T follicular helper cell (primary cell): ENCODE measurements around the gene RPS3.

Experiments used
- DNase-seq: peaks from one replicate; pipeline ENCODE4 v3.0.0-alpha.2; 2020; ENCODE audit warnings: low read depth

Gene RPS3

GRCh38 chr11:75434886-75435570 lies 35.7 kb downstream of the RPS3 start:
- DNase-seq = no peak

DNA sequence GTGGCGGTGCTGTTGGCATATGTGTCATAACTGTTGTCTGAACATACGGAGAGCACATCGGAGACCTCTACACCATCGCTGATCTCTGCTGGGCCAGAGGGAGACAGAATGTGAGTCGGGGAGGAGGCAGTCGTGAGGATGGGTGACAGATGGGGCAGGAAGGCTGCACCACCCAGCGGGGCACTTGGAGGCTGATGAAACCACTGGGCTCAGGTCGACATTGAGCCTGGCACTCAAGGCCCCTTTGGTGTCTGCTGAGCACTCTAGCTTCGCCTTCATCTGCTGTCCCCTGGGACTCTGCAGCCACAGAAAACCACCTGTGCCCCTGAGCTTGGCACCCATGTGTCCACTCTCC lies 36.2 kb downstream of the RPS3 start:
- no peak for DNase-seq

DNA sequence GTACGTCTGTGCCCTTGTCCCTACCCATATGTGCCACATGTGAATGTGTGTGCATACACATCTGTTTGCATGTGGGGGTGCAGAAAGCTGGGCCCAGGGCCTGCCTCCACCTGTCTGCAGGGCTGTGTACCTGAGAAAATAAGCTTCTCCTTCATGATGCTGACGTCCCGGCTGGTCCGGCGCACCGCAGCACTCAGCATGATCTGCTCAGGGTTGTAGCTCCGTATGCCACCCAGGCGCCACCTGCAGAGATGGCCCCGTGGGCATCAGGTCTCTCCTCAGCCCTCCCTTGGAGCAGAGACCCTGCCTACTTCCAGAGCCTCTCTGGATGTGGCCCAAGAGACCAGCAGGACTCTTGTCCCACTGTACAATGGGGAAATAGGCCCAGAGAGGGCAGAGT lies 37.5 kb downstream of the RPS3 start:
- DNase-seq = no peak

GRCh38 chr11:75437966-75438659 lies 38.8 kb downstream of the RPS3 start:
- no peak for DNase-seq

- DNase-seq = no peak
Measured at GRCh38 chr11:75439026-75439425, 39.7 kb downstream of the RPS3 start.

GRCh38 chr11:75439495-75440120 lies 40.3 kb downstream of the RPS3 start:
- DNase-seq = no peak

- no peak for DNase-seq
Measured at GRCh38 chr11:75440960-75441803, 41.9 kb downstream of the RPS3 start.

- no peak for DNase-seq
Measured at GRCh38 chr11:75441804-75442132, 42.5 kb downstream of the RPS3 start.

DNA sequence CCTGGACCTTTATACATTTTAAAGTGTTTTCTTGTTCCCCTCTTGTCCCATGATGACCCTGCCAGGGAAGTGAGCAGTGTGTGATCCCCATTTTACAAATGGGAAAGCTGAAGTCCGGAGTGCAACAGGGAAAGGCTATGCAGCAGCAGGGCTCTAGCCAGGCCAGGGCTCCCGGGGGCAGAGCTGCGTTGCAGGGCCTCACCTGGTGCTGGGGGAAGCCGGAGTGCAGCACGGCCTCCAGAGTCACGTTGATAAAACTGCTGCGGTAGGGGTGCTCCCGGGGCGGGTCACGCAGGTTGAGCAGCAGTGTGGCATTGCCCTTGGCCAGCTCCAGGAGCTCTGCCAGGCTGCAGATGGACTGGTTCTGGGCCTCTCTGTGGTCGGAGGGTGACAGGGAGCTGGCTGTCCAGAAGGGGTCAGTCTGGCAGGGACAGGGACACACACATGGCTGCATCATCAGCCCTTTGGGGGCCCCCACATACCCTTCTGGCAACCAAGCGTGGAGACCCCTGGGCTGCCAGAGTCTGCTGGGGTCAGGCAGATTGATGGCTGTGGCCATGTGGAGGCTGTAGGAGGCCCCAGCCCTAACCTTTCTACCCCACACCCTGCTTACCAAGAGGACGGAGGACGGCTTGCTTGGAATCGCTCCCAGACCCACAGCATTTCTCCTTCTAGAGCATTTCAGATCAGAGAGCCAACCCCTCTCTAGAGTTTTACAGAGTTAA lies 43.0 kb downstream of the RPS3 start:
- no peak for DNase-seq

- DNase-seq = no peak
Measured at GRCh38 chr11:75443043-75443442, 43.7 kb downstream of the RPS3 start.

- DNase-seq = peak; percentile 54
Measured at GRCh38 chr11:75445315-75445953, 46.1 kb downstream of the RPS3 start.

- DNase-seq = no peak
Measured at GRCh38 chr11:75447415-75447814, 48.1 kb downstream of the RPS3 start.

- DNase-seq = no peak
Measured at GRCh38 chr11:75449271-75449670, 50.0 kb downstream of the RPS3 start.

DNA sequence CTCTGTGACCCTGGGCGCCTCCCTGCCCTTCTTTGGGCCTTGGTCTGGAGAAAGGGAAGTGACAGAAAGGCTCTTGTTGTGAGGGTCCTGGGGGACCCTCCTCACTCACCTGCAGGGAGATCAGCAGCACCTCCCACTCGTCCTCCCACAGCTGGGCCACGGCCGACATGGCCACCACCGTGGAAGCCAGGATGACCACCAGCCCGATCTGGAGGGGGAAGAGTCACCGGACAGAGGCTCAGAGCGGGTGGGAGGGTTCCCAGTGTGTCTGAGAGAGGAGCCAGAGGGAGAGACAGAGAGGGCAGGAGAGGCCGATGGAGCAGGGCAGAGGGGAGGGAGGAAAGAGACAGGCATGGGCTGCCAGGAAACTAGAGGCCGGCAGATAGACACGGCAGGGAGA lies 50.5 kb downstream of the RPS3 start:
- DNase-seq = no peak

DNA sequence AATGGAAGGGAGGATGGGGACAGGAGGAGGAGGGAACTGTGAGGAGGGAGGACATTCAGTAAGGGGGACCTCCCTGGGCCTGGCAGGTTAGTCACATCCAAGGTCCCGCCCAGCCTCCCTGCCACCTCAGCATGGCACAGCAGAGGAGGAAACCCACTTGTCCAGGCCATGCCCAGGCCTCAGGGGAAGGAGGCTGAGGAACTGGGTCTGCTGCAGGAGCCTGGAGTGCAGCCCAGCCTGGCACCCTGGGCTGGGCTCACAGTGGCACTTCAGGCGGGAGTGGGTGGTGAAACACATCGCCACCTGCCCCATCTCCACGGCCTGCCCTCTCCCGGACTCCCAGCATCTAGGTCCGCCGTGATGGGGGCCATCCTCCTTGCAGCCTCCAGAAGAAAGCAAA lies 50.9 kb downstream of the RPS3 start:
- no peak for DNase-seq

GRCh38 chr11:75450826-75451821 lies 51.8 kb downstream of the RPS3 start:
- DNase-seq = no peak

GRCh38 chr11:75453916-75454655 lies 54.8 kb downstream of the RPS3 start:
- no peak for DNase-seq

- no peak for DNase-seq
Measured at GRCh38 chr11:75454987-75455386, 55.7 kb downstream of the RPS3 start.
